ENCODE measurements around the gene FIGNL1. TPM values are rescaled to one million over a fixed set of nuclear protein-coding genes. Genes with fewer than 3 reads are reported as not detected.

The FIGNL1 gene, protein sequence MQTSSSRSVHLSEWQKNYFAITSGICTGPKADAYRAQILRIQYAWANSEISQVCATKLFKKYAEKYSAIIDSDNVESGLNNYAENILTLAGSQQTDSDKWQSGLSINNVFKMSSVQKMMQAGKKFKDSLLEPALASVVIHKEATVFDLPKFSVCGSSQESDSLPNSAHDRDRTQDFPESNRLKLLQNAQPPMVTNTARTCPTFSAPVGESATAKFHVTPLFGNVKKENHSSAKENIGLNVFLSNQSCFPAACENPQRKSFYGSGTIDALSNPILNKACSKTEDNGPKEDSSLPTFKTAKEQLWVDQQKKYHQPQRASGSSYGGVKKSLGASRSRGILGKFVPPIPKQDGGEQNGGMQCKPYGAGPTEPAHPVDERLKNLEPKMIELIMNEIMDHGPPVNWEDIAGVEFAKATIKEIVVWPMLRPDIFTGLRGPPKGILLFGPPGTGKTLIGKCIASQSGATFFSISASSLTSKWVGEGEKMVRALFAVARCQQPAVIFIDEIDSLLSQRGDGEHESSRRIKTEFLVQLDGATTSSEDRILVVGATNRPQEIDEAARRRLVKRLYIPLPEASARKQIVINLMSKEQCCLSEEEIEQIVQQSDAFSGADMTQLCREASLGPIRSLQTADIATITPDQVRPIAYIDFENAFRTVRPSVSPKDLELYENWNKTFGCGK
- polyA plus RNA-seq (2012; ENCODE audit: low read depth, missing spikeins) = 9.0 TPM

DNA sequence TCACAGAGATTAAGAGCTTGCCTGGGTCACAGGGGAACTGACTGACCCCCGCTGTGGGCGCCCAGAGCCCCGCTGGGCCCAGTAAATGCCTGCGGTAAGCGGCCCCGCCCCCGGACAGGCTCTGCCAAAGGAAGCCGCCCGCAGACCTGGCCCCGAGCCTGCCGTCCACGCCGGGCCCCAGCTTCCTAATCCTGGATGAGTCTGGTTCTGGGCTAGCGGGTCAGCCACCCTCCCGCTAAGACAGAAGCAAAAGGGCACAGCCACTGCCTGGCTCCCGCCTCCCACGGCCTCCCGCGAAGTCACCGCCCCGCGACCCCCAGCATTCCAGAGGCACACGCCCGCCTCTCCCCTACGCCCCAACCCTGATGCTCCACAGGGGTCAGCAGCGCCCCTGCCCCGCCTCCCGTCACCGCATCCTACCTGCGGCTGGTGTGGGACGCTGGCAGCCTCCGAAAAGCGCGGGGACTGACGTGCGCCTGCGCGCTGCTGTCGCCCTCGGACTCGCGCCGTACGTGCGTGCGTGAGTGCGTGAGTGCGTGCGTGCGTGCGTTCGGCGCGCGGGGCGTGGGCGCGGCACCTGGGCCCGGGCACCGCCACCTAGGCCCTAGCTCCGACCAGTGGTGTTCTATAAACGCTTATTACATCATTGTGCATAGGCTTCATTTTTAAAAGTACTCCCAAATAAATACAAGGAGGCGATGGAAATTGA is at the start of gene FIGNL1:
FIGNL1 (minus strand) TSS at position 470 of the 709 bp plus-strand sequence. CDS start 3,063 bp downstream, outside the sequence.
- peak; percentile 76 for DNase-seq (ENCODE audit: insufficient read length, low spot score)
- peak; percentile 98 for FAIRE-seq
- TF ChIP-seq POLR2A (IDR thresholded peaks at IDR 0.05; ENCODE audit: low read depth, low read length) = peak; percentile 60; the same call in 1 of the 2 replicates
- TF ChIP-seq POLR2AphosphoS5 (IDR thresholded peaks at IDR 0.05; ENCODE audit: low read depth, low read length) = peak; percentile 55
- no peak for TF ChIP-seq SPI1 (IDR thresholded peaks at IDR 0.05; ENCODE audit: low read depth, low read length)

DNA sequence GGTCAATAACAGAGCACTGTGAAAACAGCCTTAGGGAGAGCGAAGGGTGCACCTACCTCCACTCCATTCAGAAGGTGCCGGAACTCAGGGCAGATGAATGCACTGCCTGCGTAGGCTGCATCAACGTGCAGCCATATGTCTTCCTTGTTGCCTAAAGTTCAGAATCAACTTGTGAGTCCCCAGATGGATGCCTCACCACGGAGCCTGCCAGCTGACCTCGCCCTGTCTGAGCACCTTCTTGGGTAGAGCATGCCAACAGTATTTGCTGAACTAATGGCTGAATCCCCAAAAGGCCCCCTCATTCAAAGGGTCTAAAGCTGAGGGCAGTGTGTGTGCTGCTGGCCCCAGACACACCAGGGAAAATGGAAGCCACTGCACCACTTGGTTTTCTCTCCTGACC is 48.9 kb upstream of the FIGNL1 start:
- no peak for TF ChIP-seq SPI1 (IDR thresholded peaks at IDR 0.05; ENCODE audit: low read depth, low read length)
- no peak for TF ChIP-seq POLR2A (IDR thresholded peaks at IDR 0.05; ENCODE audit: low read depth, low read length)
- no peak for TF ChIP-seq PAX5 (IDR thresholded peaks at IDR 0.05; ENCODE audit: insufficient read depth, low read length, severe bottlenecking)
- TF ChIP-seq TAF1 (IDR thresholded peaks at IDR 0.05; ENCODE audit: low read depth, low read length) = no peak
- no peak for TF ChIP-seq POU2F2 (IDR thresholded peaks at IDR 0.05; ENCODE audit: low read depth, low read length)
- TF ChIP-seq POLR2AphosphoS5 (IDR thresholded peaks at IDR 0.05; ENCODE audit: low read depth, low read length) = no peak
- DNase-seq (ENCODE audit: insufficient read length, low spot score) (no peak), FAIRE-seq (no peak)

DNA sequence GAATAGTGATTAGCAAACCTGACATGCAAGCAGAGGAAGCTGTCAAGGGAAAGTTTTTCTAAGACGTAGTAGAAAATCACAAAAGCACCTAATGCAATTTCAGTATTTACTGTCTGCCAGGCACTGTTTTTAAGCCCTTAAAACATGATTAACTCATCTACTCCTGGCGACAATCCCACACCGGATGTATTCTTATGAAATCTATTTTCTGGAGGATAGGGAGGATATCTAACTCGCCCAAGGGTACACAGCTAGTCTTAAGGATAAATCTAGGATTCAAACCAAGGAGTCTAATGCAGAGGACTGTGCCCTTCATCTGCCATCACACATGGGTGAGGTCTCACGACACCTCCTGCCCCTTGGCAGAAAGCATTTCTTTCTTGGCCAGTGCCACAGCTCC is 47.8 kb upstream of the FIGNL1 start:
- FAIRE-seq (no peak), DNase-seq (ENCODE audit: insufficient read length, low spot score) (no peak)
- TF ChIP-seq SPI1 (IDR thresholded peaks at IDR 0.05; ENCODE audit: low read depth, low read length) (no peak), POLR2A (IDR thresholded peaks at IDR 0.05; ENCODE audit: low read depth, low read length) (no peak), POLR2AphosphoS5 (IDR thresholded peaks at IDR 0.05; ENCODE audit: low read depth, low read length) (no peak), POU2F2 (IDR thresholded peaks at IDR 0.05; ENCODE audit: low read depth, low read length) (no peak), PAX5 (IDR thresholded peaks at IDR 0.05; ENCODE audit: insufficient read depth, low read length, severe bottlenecking) (no peak), TAF1 (IDR thresholded peaks at IDR 0.05; ENCODE audit: low read depth, low read length) (no peak)

DNA sequence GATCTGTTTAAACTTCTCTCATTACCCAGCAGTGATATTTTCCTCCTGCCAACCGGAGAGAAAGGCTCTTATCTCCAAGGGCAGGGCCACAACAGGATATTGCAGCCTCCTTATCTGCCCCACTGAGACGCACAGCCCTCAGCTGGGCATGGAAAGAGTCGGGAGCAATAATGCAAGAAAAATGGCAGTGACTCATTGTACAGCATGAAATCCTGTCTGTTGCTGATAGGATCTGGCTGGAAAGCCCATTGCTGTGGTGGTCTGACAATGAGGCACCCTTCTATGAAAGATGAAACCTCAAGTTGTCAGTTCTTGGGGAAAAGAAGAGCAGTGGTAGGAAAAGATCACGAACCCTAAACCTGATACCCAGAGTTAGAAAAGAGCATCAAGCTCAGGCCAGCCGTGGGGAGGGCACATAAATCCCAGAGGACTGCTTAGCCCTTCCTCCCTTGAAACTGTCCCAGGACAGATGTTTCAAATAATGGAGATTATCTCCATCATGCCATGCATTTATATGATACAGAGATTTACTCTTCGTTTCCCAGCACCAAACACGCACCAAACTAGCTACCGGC is 47.0 kb upstream of the FIGNL1 start:
- no peak for TF ChIP-seq POLR2AphosphoS5 (IDR thresholded peaks at IDR 0.05; ENCODE audit: low read depth, low read length)
- no peak for TF ChIP-seq SPI1 (IDR thresholded peaks at IDR 0.05; ENCODE audit: low read depth, low read length)
- no peak for TF ChIP-seq TAF1 (IDR thresholded peaks at IDR 0.05; ENCODE audit: low read depth, low read length)
- TF ChIP-seq PAX5 (IDR thresholded peaks at IDR 0.05; ENCODE audit: insufficient read depth, low read length, severe bottlenecking) = no peak
- no peak for TF ChIP-seq POLR2A (IDR thresholded peaks at IDR 0.05; ENCODE audit: low read depth, low read length)
- TF ChIP-seq POU2F2 (IDR thresholded peaks at IDR 0.05; ENCODE audit: low read depth, low read length) = no peak
- no peak for FAIRE-seq

DNA sequence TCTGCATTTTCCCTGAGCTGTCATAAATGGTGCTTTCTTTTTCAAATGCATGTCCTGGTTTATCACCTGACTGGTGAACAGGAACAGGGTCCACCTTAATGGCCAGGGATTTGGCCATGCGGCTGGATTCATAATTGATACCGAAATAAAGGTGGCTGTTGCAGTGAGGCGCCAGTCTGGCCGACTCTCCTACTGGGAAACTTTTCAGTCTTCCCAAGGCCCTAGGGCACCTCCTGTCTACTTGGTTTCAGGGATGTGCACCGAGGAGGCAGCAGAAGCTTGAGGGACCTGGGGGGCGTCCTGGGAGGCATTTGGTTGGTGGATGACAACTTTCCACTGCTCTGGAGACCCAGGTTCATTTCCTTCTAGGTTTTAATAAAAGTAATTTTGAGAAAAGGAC is 46.4 kb upstream of the FIGNL1 start:
- TF ChIP-seq POLR2A (IDR thresholded peaks at IDR 0.05; ENCODE audit: low read depth, low read length) = no peak
- no peak for TF ChIP-seq SPI1 (IDR thresholded peaks at IDR 0.05; ENCODE audit: low read depth, low read length)
- TF ChIP-seq TAF1 (IDR thresholded peaks at IDR 0.05; ENCODE audit: low read depth, low read length) = no peak
- TF ChIP-seq POU2F2 (IDR thresholded peaks at IDR 0.05; ENCODE audit: low read depth, low read length) = no peak
- TF ChIP-seq PAX5 (IDR thresholded peaks at IDR 0.05; ENCODE audit: insufficient read depth, low read length, severe bottlenecking) = no peak
- no peak for TF ChIP-seq POLR2AphosphoS5 (IDR thresholded peaks at IDR 0.05; ENCODE audit: low read depth, low read length)
- DNase-seq (ENCODE audit: insufficient read length, low spot score) (no peak), FAIRE-seq (no peak)

More for the DNA sequence above, 47.0 kb upstream of the FIGNL1 start:
- DNase-seq (ENCODE audit: insufficient read length, low spot score) = no peak

DNA sequence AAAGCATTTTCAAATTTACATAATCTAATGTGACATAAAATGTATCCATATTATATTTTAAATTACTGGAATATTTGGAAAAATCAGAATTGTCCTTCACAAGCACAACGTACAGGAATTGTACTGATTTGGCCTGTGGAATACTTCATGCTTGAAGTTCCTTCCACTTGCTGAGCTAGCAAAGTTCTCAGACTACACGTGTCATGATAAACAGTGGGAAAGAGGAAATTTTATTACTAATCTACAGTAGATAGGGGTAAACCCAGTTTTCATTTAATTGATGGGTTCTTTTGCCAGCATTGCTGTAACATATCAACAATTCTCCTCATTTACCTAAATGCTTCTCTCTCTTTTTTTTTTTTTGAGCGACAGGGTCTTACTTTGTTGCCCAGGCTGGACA is 45.6 kb upstream of the FIGNL1 start:
- no peak for FAIRE-seq
- TF ChIP-seq TAF1 (IDR thresholded peaks at IDR 0.05; ENCODE audit: low read depth, low read length) (no peak), POU2F2 (IDR thresholded peaks at IDR 0.05; ENCODE audit: low read depth, low read length) (no peak), PAX5 (IDR thresholded peaks at IDR 0.05; ENCODE audit: insufficient read depth, low read length, severe bottlenecking) (no peak), POLR2A (IDR thresholded peaks at IDR 0.05; ENCODE audit: low read depth, low read length) (no peak), SPI1 (IDR thresholded peaks at IDR 0.05; ENCODE audit: low read depth, low read length) (no peak), POLR2AphosphoS5 (IDR thresholded peaks at IDR 0.05; ENCODE audit: low read depth, low read length) (no peak)
- no peak for DNase-seq (ENCODE audit: insufficient read length, low spot score)

DNA sequence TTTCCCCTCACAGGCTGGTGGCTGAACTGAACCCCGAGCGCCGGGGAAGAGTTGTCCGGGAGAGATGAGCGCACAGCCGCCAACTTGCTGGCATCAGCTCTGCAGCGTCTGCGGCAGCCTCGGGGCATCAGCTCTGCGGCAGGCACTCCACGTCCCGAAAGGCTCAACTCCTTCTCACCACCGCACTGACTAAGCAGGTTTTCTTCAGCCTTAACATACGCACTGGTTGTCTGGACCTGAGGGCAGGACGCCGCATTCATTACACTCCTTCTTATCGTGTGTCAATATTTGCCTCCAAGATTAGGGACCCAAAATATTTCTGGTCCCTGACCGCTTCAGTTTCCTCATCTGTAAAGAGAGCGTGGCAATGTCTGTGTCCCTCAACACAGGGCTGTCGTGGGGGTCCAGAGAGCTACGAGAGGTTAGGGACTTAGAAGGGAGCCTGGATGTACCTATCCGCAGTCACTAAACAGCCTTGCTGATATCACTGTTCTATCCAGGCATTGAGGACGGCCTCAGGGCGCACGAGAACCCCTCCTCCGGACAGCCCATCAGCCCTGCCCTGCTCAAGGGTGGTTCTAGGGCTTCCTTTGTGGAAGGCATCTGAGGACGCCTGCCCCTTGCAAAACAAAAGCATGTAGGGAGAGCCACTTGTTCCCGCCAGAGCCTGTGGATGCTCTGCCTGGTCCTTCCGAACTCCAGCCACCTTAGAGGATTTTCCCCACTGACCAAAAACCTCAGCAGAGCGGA is 42.8 kb upstream of the FIGNL1 start:
- no peak for DNase-seq (ENCODE audit: insufficient read length, low spot score)
- TF ChIP-seq POLR2AphosphoS5 (IDR thresholded peaks at IDR 0.05; ENCODE audit: low read depth, low read length) = no peak
- TF ChIP-seq POU2F2 (IDR thresholded peaks at IDR 0.05; ENCODE audit: low read depth, low read length) = no peak
- TF ChIP-seq POLR2A (IDR thresholded peaks at IDR 0.05; ENCODE audit: low read depth, low read length) = no peak
- TF ChIP-seq TAF1 (IDR thresholded peaks at IDR 0.05; ENCODE audit: low read depth, low read length) = no peak
- no peak for TF ChIP-seq PAX5 (IDR thresholded peaks at IDR 0.05; ENCODE audit: insufficient read depth, low read length, severe bottlenecking)
- TF ChIP-seq SPI1 (IDR thresholded peaks at IDR 0.05; ENCODE audit: low read depth, low read length) = no peak
- no peak for FAIRE-seq

DNA sequence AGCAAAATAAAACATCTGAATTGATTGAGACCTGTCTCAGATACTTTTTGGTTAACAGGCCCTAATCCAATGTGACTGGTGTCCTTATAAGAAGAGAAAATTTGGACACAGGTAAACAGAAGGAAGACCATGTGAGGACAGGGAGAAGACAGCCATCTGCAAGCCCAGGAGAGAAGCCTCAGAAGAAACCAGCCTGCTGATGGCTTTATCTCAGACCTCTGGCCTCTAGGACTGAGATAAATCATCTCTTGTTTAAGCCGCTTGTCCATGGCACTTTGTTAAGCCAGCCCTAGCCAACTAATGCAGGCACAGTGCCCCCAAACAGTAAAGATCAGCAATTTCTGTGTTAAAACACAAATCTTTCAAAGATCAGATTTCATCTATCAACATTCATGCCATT is 41.8 kb upstream of the FIGNL1 start:
- FAIRE-seq (no peak), DNase-seq (ENCODE audit: insufficient read length, low spot score) (no peak)
- TF ChIP-seq POLR2A (IDR thresholded peaks at IDR 0.05; ENCODE audit: low read depth, low read length) (no peak), TAF1 (IDR thresholded peaks at IDR 0.05; ENCODE audit: low read depth, low read length) (no peak), POLR2AphosphoS5 (IDR thresholded peaks at IDR 0.05; ENCODE audit: low read depth, low read length) (no peak), POU2F2 (IDR thresholded peaks at IDR 0.05; ENCODE audit: low read depth, low read length) (no peak), SPI1 (IDR thresholded peaks at IDR 0.05; ENCODE audit: low read depth, low read length) (no peak), PAX5 (IDR thresholded peaks at IDR 0.05; ENCODE audit: insufficient read depth, low read length, severe bottlenecking) (no peak)
